Endothelial cell of umbilical vein (primary cell): Measurements from ENCODE around the gene TNFRSF12A. TPM values are rescaled to one million over a fixed set of nuclear protein-coding genes. Genes with fewer than 3 reads are reported as not detected.

Experiments
- BruUV-seq: library from RNA; stranded (reverse); fragments of 400-500 nt; replicated peaks from 2 replicates; lab custom pipeline; 2021; lab: Mats Ljungman, UMichigan
- CTCF ChIA-PET: fragments of 300-600, 350-600 bp; sonication (Branson Sonifier 250); formaldehyde crosslinking; loops from one replicate; lab custom pipeline; 2021; ENCODE audit warnings: antibody characterized with exemption, inconsistent platforms; lab: Charles Lee
- POLR2A ChIA-PET: fragments of 300-600, 350-600 bp; sonication (Branson Sonifier 250); formaldehyde crosslinking; loops from one replicate; lab custom pipeline; 2021; ENCODE audit warnings: antibody characterized with exemption, inconsistent platforms; lab: Charles Lee
- DNase-seq: peaks from one replicate; pipeline ENCODE4 v3.0.0-alpha.2; 2011; ENCODE audit warnings: low read depth, low spot score
- FAIRE-seq: peaks from 2 replicates; lab custom pipeline; 2011; peaks lifted over from hg19 to GRCh38; lab: Jason Lieb, UNC
- H2AFZ ChIP-seq: 2 replicates; pipeline ENCODE4 v1.6.0; 2012; ENCODE audit warnings: low read depth, low read length, control low read depth, inconsistent platforms
- H3K27ac ChIP-seq: 2 replicates; pipeline ENCODE4 v1.5.1; 2011; ENCODE audit warnings: low read depth, mild to moderate bottlenecking, control low read depth, low read length, moderate library complexity; ENCODE audit not compliant: insufficient read depth
- H3K27me3 ChIP-seq, 2 experiments: 2 replicates each; pipeline versions ENCODE4 v1.6.0 to v1.6.1; 2011; ENCODE audit warnings: low read length in 2 of 2, mixed read lengths in 1 of 2; ENCODE audit not compliant: control insufficient read depth in 2 of 2, insufficient read depth in 2 of 2
- H3K36me3 ChIP-seq, 2 experiments: 2 replicates in 1 of 2; 3 replicates in 1 of 2; pipeline ENCODE4 v1.5.1; 2011; ENCODE audit warnings: low read length in 2 of 2, mild to moderate bottlenecking in 1 of 2, moderate library complexity in 1 of 2; ENCODE audit not compliant: control insufficient read depth in 2 of 2, insufficient read depth in 2 of 2; ENCODE audit errors: extremely low read depth in 1 of 2
- H3K4me1 ChIP-seq: 3 replicates; pipeline ENCODE4 v1.5.1; 2011; ENCODE audit warnings: mild to moderate bottlenecking, low read length; ENCODE audit not compliant: control insufficient read depth, insufficient read depth; ENCODE audit errors: extremely low read depth
- H3K4me2 ChIP-seq: 2 replicates; pipeline ENCODE4 v1.6.1; 2011; ENCODE audit warnings: low read length, control low read depth, mixed read lengths; ENCODE audit not compliant: insufficient read depth
- H3K4me3 ChIP-seq, 3 experiments: fragments of 200-600 bp in 1 of 3; sonication (generic), shearing (Covaris generic) in 1 of 3; replicated peaks in 1 of 3; 2 replicates each; pipeline ENCODE4 v1.5.1; 2011 to 2016; ENCODE audit warnings: control low read depth in 3 of 3, low read length in 3 of 3, mild to moderate bottlenecking in 2 of 3, inconsistent platforms in 1 of 3, low read depth in 1 of 3, moderate library complexity in 1 of 3; ENCODE audit not compliant: insufficient read depth in 1 of 3
- H3K79me2 ChIP-seq: 2 replicates; pipeline ENCODE4 v1.6.0; 2012; ENCODE audit warnings: low read length, inconsistent platforms; ENCODE audit not compliant: control insufficient read depth, insufficient read depth
- H3K9ac ChIP-seq: replicated peaks from 2 replicates; pipeline ENCODE3; 2011; ENCODE audit warnings: low read length, control low read depth; ENCODE audit not compliant: insufficient read depth; ENCODE audit errors: extremely low read depth
- H3K9me1 ChIP-seq: replicated peaks from 3 replicates; pipeline ENCODE4 v1.6.0; 2011; ENCODE audit warnings: mild to moderate bottlenecking, low read length; ENCODE audit not compliant: control insufficient read depth, insufficient read depth; ENCODE audit errors: extremely low read depth
- H3K9me3 ChIP-seq: replicated peaks from 2 replicates; pipeline ENCODE4 v1.5.1; 2012; ENCODE audit warnings: low read length, inconsistent platforms; ENCODE audit not compliant: control insufficient read depth, insufficient read depth
- H4K20me1 ChIP-seq: replicated peaks from 2 replicates; pipeline ENCODE3; 2011; ENCODE audit warnings: mild to moderate bottlenecking, low read length; ENCODE audit not compliant: control insufficient read depth, insufficient read depth; ENCODE audit errors: extremely low read depth
- EZH2 ChIP-seq: IDR thresholded peaks from 2 replicates; pipeline ENCODE4 v1.6.1; 2012; ENCODE audit warnings: borderline replicate concordance, low read depth, mild to moderate bottlenecking, moderate library complexity, low read length, inconsistent platforms; ENCODE audit not compliant: severe bottlenecking
- FOS ChIP-seq: IDR thresholded peaks from 2 replicates; pipeline ENCODE4 v1.6.1; 2011; ENCODE audit warnings: mild to moderate bottlenecking, low read length, moderate library complexity, borderline replicate concordance; ENCODE audit not compliant: insufficient read depth
- GATA2 ChIP-seq: IDR thresholded peaks from 2 replicates; pipeline ENCODE4 v1.7.0; 2011; ENCODE audit warnings: low read depth, mild to moderate bottlenecking, moderate library complexity, mixed read lengths, low read length; ENCODE audit not compliant: insufficient read length, insufficient read depth
- JUN ChIP-seq: IDR thresholded peaks from 2 replicates; pipeline ENCODE4 v1.6.1; 2011; ENCODE audit warnings: borderline replicate concordance, low read depth; ENCODE audit not compliant: insufficient read length, insufficient read depth
- MYC ChIP-seq: IDR thresholded peaks from one replicate; pipeline ENCODE4 v1.6.1; 2011; ENCODE audit warnings: mild to moderate bottlenecking, low read depth, low read length
- POLR2A ChIP-seq: IDR thresholded peaks from 2 replicates; pipeline ENCODE4 v1.6.1; 2012; ENCODE audit warnings: low read depth, mild to moderate bottlenecking, control low read depth, low read length
- POLR2AphosphoS5 ChIP-seq: IDR thresholded peaks from 2 replicates; pipeline ENCODE4 v1.6.1; 2012; ENCODE audit warnings: low read depth, mild to moderate bottlenecking, control low read depth, low read length, moderate library complexity; ENCODE audit not compliant: insufficient read depth
- dilution Hi-C: fragments of 300-500 bp; cut with MboI; formaldehyde crosslinking; loops from one replicate; pipeline ENCODE4 v1.15.0; 2019; ENCODE audit warnings: low sequenced_read_pairs; ENCODE audit not compliant: extremely low pct_ligation_motif_present
- intact Hi-C: fragments of 100-400 bp; cut with micrococcal nuclease; formaldehyde crosslinking; loops from one replicate; pipeline ENCODE4 v1.10.0; 2022
- polyA plus RNA-seq, 4 experiments: library from polyadenylated mRNA; depleted of rRNA in 3 of 4; stranded (reverse) in 3 of 4; unstranded in 1 of 4; fragments of >200 nt; gene quantifications; 2 replicates each; pipeline versions ENCODE4 v1.2.1 to v1.2.3, GENCODE V29; 2011 to 2012; ENCODE audit warnings: missing spikeins in 1 of 4
- total RNA-seq: library from RNA; stranded (reverse); gene quantifications from 2 replicates; pipeline ENCODE4 v1.2.3, GENCODE V29; 2021
- TF ChIP-seq, protein P1 (sequence below), 2 donors: IDR thresholded peaks; 1 replicate in 1 of 2; 2 replicates in 1 of 2; pipeline ENCODE4 v1.5.1; 2011; ENCODE audit warnings: low read length in 2 of 2, mild to moderate bottlenecking in 2 of 2, moderate library complexity in 2 of 2, control low read depth in 1 of 2, inconsistent platforms in 1 of 2, low read depth in 1 of 2; ENCODE audit not compliant: insufficient read depth in 1 of 2; ENCODE audit errors: extremely low read depth in 1 of 2
- TF ChIP-seq, protein P2 (sequence below): IDR thresholded peaks from 2 replicates; pipeline ENCODE4 v1.6.1; 2011; ENCODE audit not compliant: insufficient read depth, insufficient read length

The TNFRSF12A gene
- total and polyA plus RNA-seq, 2 donors (not counting 3 experiments of a cell fraction or from before 2014, with no cell fraction given), result 162 to 187 TPM

DNA sequence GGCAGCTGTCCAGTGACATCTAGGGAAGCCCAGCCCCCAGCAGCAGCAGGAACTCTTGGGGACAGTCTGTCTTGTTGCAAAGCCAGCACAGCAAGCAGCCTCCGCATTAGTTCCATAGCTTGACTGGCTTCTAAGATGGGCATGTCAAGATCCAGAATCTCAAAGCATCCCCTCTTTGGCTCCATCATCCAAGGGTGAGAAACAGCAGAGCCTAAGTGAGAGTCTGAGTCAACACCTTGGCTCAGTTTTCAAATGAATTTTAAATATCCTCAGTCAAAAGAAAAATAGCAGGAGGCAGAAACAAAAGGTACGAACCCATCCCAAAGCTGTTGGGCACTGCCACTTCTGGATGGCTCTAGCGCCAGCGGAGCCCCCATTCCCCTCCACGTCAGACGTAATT, 5.2 kb upstream of the TNFRSF12A start:
- TF ChIP-seq GATA2, result no peak
- TF ChIP-seq FOS, result no peak
- TF ChIP-seq, protein P1, sequence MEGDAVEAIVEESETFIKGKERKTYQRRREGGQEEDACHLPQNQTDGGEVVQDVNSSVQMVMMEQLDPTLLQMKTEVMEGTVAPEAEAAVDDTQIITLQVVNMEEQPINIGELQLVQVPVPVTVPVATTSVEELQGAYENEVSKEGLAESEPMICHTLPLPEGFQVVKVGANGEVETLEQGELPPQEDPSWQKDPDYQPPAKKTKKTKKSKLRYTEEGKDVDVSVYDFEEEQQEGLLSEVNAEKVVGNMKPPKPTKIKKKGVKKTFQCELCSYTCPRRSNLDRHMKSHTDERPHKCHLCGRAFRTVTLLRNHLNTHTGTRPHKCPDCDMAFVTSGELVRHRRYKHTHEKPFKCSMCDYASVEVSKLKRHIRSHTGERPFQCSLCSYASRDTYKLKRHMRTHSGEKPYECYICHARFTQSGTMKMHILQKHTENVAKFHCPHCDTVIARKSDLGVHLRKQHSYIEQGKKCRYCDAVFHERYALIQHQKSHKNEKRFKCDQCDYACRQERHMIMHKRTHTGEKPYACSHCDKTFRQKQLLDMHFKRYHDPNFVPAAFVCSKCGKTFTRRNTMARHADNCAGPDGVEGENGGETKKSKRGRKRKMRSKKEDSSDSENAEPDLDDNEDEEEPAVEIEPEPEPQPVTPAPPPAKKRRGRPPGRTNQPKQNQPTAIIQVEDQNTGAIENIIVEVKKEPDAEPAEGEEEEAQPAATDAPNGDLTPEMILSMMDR (IDR thresholded peaks at IDR 0.05; ENCODE audit: extremely low read depth in 1 of 2, insufficient read depth in 1 of 2, low read depth in 1 of 2, low read length in 2 of 2), result no peak
- no peak for TF ChIP-seq MYC
- TF ChIP-seq EZH2, result no peak
- TF ChIP-seq POLR2A, result no peak
- TF ChIP-seq, protein P2, sequence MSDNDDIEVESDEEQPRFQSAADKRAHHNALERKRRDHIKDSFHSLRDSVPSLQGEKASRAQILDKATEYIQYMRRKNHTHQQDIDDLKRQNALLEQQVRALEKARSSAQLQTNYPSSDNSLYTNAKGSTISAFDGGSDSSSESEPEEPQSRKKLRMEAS, result no peak
- no peak for TF ChIP-seq POLR2AphosphoS5
- no peak for TF ChIP-seq JUN
- no peak for FAIRE-seq
- Histone ChIP-seq H3K4me2 (no peak overlapping the region), H3K9me1 (no peaks in the 10 kb centered on the region), H3K4me1 (no peaks in the 10 kb centered on the region), H4K20me1 (no peaks in the 10 kb centered on the region), H3K27ac (no peak overlapping the region), H3K36me3 (no peaks in the 10 kb centered on the region), H3K4me3 (no peak overlapping the region), H3K9me3 (no peaks in the 10 kb centered on the region), H3K9ac (no peak overlapping the region), H2AFZ (no peak overlapping the region), H3K79me2 (no peaks in the 10 kb centered on the region), H3K27me3 (peaks cover 21 to 22% of the 10 kb centered on the region in 2 experiments)
- no peak for DNase-seq
- POLR2A ChIA-PET, result no interaction called here
- CTCF ChIA-PET, result interaction anchor here (1.3 kb wide), 1 partner anchor 17 kb away, joined by 7 read pairs; no protein-coding TSS in a partner anchor
- no TSS peak for BruUV-seq
- dilution Hi-C loops, result no loop called here
- intact Hi-C loops, result no loop called here
